HK-2 (cell line): ENCODE measurements around the gene PODNL1.
"Not testable (repeated sequence)": the region's sequence is repeated elsewhere in the genome, so short reads cannot be mapped to it uniquely, and the experiment has no call there.

Experiments
- DNase-seq: peaks from one replicate; pipeline ENCODE4 v3.0.0-alpha.2; 2018; ENCODE audit not compliant: unreplicated experiment

The PODNL1 gene

DNA sequence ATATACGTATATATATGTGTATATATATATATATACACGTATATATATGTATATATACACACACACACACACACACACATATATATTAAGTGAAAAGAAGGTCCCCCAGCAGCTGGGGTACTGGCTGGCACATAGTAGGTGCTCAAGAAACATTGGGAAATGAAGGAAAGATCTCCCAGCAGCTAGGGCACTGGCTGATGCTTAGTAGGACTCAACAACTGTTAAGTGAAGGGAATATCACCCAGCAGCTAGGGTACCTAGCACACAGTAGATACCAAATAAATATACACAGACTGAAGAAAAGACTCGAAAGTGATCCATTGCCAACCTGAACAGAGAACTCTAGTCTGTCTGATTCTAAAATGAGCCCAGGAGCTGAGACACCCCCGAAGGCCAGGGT lies 12.2 kb downstream of the PODNL1 start:
- DNase-seq: no peak

GRCh38 chr19:13923194-13923987 lies 14.8 kb downstream of the PODNL1 start:
- DNase-seq: no peak

GRCh38 chr19:13922118-13922517 lies 16.1 kb downstream of the PODNL1 start:
- not testable (repeated sequence) for DNase-seq

GRCh38 chr19:13920940-13921747 lies 17.1 kb downstream of the PODNL1 start:
- no peak for DNase-seq

- DNase-seq: no peak
These were observed 17.7 kb downstream of the PODNL1 start for GRCh38 chr19:13920524-13920923.

- DNase-seq: no peak
These were observed 19.3 kb downstream of the PODNL1 start for GRCh38 chr19:13918726-13919411.

DNA sequence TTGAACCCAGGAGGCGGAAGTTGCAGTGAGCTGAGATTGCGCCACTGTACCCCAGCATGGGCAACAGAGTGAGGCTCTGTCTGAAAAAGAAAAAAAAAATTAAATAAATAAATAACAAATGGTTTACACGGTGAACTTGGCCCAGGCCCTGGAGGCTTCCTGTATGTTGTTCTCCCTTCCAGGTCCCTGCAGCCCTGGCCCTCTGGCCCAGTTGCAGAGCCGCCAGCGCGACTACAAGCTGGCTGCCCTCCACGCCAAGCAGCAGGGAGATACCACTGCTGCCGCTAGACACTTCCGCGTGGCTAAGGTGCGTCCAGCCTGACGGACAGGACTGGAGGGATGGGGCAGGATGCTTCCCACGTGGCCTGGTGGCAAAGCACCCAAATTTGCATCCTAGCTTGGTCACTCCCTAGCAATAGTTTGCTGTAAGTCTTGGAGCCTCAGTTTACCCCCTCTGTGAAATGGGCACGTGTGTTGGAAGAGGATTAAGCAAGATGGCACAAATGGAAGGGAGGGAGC lies 20.3 kb downstream of the PODNL1 start:
- DNase-seq: no peak

DNA sequence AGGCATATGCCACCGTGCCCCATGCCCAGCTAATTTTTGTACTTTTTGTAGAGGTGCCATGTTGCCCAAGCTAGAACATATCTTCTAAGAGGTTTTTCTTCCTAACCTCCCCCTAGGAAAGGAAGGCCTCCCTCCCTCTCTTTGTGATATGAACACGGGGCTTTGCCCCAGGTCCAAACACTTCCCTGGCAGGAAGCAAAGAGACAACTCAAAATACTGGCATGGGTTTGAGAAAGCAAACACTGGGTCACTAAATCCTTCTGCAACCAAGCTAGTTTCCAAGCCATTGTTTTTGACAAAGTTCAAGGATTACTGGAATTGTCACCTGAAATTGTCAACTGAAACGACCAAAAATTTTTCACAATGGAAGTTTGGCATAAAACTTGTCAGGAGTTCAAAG lies 23.4 kb downstream of the PODNL1 start:
- no peak for DNase-seq

GRCh38 chr19:13913352-13913751 lies 24.9 kb downstream of the PODNL1 start:
- DNase-seq: no peak

DNA sequence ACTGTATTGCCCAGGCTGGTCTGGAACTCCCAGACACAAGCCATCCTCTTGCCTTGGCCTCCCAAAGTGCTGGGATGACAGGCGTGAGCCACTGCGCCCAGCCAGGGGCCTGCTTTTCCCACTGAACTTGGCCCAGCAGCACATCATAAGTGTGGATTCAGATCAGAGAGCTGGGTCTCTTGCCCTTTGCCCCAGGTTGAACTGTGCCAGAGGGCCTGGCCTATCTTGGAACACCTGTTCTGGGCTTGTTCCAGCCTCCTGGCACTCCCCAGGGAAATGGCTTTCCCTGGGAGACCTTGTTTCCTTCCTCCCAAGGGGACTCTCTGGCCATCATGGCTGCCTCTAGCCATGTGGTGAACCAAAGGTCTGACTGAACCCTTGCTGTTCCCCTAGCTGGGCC lies 28.8 kb downstream of the PODNL1 start:
- DNase-seq: no peak

GRCh38 chr19:13908674-13909073 lies 29.5 kb downstream of the PODNL1 start:
- no peak for DNase-seq

DNA sequence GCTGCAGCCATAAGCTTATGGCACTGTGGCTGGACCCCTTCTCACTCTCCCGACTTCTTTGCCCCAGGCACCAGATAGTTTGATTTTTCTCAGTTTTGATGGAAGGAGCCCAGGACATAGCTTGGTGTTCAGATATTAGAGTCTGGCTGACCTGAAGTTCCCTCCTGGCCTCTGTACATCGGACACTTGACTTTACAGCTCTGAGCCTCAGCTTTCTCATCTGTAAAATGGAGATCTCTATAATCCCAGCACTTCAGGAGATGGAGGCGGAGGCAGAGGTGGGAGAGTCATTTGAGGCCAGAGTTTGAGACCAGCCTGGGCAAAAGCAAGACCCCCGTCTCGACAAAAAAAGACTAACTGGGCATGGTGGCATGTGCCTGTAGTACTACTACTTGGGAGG lies 31.3 kb downstream of the PODNL1 start:
- DNase-seq: no peak

GRCh38 chr19:13906521-13906904 lies 31.7 kb downstream of the PODNL1 start:
- no peak for DNase-seq

- peak; percentile 95 for DNase-seq
These were observed 32.3 kb downstream of the PODNL1 start, which contains the start of the genes BRME1 and CC2D1A for GRCh38 chr19:13905634-13906520. Gene BRME1 (minus strand): TSS chr19:13906117. CDS start chr19:13904892, 1,225 bp downstream. Gene CC2D1A (plus strand): TSS chr19:13906201. CDS start chr19:13906442, 241 bp downstream.

GRCh38 chr19:13902993-13903555 lies 35.1 kb downstream of the PODNL1 start:
- DNase-seq: no peak

DNA sequence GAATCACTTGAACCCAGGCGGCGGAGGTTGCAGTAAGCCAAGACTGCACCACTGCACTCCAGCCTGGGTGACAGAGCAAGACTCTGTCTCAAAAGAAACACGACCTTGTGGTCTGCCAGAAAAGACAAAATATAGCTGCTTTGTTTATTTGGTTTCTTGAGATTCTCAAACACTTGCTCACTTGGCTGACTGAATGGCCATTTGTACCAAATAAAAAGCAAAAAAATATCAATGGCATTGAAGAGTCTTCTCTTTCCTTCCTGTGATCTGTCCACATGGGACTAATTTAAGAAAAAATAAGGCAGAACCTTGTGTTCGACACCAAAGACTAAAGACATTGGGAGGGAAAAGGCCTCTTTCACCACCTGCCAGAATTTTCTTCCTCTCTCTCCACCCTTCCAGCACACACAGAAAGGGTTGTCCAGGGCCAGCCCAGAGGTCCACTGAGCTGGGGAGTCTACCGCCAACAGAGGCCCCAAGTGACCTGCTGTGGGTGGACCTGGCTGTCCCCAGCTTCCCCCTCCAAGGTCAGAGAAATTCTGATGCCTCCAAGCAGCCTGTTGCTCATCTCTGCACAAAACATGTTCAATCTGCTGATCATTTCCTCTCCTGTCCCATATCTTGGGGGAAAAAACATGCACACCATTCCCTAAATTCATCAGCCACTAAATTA lies 38.2 kb downstream of the PODNL1 start:
- DNase-seq: no peak

DNA sequence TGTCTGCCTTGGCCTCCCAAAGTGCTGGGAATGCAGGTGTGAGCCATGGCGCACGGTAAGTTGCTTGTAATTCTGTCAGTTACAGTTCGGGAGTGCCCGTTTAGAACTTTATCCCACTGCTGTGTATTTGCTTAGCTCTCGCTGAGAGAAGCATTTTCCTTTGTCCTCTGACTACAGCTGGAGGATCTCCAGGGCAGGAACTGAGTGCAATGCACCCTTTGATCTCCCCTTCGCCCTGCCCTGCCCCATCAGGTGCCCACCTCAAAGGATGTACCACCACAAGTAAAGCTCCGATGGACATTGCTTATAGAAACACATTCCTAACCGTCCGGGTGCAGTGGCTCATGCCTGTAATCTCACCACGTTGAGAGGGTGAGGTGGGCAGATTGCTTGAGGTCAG lies 38.8 kb downstream of the PODNL1 start:
- DNase-seq: no peak

DNA sequence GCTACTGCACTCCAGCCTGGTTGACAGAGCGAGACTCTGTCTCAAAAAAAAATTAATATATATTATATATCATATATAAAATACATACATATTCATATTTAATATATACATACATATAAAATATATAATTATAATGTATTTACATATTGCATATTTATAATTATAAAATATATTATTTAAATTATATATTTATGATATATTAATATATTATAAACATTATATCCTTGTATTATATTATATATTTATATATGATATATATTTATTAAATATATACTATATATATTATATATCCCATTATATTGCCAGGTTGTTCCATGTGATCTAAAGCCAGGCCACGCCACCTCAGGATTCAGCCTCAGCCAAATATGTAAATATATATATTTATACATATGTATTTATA lies 42.0 kb downstream of the PODNL1 start:
- DNase-seq: no peak

DNA sequence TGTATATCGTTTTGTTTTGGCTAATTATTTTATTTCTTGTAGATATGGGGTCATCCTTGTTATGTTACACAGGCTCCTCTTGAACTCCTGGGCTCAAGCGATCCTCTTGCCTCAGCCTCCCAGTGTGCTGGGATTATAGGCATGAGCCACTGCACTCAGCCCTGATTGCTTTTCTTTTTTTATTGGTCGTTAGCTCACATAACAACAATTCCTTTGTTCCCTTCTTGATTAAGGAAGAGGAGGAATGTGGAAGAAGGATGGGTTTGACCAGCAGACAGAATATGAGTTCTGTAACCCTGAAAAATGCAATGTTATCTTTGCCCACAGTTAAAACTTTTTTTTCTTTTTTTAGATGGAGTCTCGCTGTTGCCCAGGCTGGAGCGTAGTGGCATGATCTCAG lies 43.7 kb downstream of the PODNL1 start:
- no peak for DNase-seq

- no peak for DNase-seq
These were observed 45.3 kb downstream of the PODNL1 start for GRCh38 chr19:13892870-13893269.
